Stomach (tissue), 4 donors: ENCODE measurements around the gene KDM4B.
A peak's percentile ranks its signal among the peaks of the same experiment; 100 is the strongest.

ENCODE experiments used
- EP300 ChIP-seq: sonication (generic); formaldehyde crosslinking; IDR thresholded peaks from one replicate; pipeline ENCODE4 v1.6.1; 2017; ENCODE audit warnings: antibody characterized with exemption
- POLR2A ChIP-seq, 4 donors: fragments of 450-650 bp; IDR thresholded peaks; one replicate each; pipeline ENCODE4 v1.6.1; 2016; ENCODE audit warnings: antibody characterized with exemption in 4 of 4, control low read depth in 2 of 4, mild to moderate bottlenecking in 1 of 4, moderate library complexity in 1 of 4
- POLR2AphosphoS5 ChIP-seq, 3 donors: sonication (generic); formaldehyde crosslinking; IDR thresholded peaks; one replicate each; pipeline ENCODE4 v1.6.1; 2016; ENCODE audit warnings: antibody characterized with exemption in 3 of 3
- TF ChIP-seq, protein P1 (sequence below), 7 experiments: fragments of 450-650 bp in 4 of 7; fragments of 200-600 bp in 3 of 7; sonication (generic) in 3 of 7; IDR thresholded peaks; one replicate each; pipeline ENCODE4 v1.5.1; 2016 to 2019; ENCODE audit warnings: antibody characterized with exemption in 7 of 7, control low read depth in 2 of 7, mild to moderate bottlenecking in 1 of 7

DNA sequence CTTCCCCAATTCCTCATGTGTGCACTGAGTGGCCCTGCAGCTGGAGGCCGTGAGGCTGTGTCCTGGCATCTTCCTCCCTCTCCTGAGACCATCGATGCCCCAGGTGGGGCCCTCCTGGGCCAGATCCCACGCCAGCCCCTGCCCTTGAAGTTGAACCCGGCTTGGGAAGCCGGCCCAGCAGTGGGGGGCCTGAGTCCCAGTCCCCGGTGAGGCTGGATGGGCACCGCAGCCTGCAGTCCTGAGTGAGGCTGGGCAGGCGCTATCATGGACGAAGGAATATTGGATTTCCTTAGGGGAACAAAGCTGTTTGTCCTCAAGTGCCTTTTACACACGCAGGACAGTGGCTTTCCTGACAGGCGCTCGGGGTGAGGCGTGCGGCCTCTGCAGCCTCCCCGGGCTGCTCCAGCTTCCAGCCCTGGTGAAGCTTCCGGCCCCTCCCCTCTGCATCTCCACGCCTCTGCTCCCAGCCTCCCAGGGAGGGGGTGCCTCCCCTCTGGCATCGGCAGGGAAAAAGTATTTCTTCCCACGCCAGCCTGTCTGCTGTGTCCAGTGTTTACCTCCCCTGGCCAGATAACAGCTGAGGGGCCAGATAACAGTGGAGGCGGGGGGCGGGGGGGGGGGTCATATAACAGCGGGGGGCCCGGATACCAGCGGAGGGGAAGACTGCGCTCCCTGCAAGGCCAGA, 159.5 kb downstream of the KDM4B start:
- TF ChIP-seq POLR2A (IDR thresholded peaks at IDR 0.05) (no peak), POLR2AphosphoS5 (IDR thresholded peaks at IDR 0.05) (peak in 1 of 3 donors; percentile 12), EP300 (no peak)
- TF ChIP-seq, protein P1, sequence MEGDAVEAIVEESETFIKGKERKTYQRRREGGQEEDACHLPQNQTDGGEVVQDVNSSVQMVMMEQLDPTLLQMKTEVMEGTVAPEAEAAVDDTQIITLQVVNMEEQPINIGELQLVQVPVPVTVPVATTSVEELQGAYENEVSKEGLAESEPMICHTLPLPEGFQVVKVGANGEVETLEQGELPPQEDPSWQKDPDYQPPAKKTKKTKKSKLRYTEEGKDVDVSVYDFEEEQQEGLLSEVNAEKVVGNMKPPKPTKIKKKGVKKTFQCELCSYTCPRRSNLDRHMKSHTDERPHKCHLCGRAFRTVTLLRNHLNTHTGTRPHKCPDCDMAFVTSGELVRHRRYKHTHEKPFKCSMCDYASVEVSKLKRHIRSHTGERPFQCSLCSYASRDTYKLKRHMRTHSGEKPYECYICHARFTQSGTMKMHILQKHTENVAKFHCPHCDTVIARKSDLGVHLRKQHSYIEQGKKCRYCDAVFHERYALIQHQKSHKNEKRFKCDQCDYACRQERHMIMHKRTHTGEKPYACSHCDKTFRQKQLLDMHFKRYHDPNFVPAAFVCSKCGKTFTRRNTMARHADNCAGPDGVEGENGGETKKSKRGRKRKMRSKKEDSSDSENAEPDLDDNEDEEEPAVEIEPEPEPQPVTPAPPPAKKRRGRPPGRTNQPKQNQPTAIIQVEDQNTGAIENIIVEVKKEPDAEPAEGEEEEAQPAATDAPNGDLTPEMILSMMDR (IDR thresholded peaks at IDR 0.05): no peak
